HG02938 (cell line): Measurements from ENCODE around the gene FGFRL1.

Experiments
- ATAC-seq: cut with Tn5 transposase; IDR thresholded peaks from one replicate; pipeline ENCODE4 v1.9.1; 2021; ENCODE audit warnings: mild to moderate bottlenecking, moderate library complexity; ENCODE audit not compliant: unreplicated experiment

FGFRL1 gene

DNA sequence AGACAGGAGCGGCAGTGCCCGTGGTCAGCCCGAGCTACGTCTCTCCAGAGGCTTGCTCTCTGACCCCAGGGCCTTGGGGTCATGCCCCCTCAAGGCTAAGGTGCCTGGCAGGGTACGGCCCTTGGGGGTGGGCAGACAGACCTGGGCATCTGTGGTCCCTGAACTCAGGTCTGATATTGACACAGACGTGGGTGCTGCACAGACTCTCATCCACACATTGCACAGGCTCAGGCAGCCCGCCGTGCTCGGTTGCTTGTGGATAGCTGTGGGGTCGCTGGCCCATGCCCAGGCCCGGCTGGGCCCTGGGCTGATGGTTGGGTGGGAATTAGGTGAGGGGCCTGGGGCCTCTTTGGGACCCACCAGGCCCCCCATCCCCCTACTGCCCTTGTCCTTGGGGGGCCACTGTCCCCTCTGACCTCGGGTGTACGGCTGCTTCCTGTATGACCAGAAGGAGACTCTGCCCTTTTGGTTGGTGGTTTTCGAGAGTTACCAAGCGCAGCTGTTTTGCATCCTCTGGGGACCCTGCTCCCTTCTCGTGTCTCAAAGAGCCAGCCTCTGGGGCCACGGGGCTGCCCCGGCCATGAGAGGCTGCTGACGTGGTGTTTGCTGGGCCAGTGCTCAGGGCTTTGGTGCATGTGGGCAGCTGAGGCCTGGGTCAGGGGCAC lies 10.1 kb downstream of the FGFRL1 start:
- peak; percentile 88 for ATAC-seq

DNA sequence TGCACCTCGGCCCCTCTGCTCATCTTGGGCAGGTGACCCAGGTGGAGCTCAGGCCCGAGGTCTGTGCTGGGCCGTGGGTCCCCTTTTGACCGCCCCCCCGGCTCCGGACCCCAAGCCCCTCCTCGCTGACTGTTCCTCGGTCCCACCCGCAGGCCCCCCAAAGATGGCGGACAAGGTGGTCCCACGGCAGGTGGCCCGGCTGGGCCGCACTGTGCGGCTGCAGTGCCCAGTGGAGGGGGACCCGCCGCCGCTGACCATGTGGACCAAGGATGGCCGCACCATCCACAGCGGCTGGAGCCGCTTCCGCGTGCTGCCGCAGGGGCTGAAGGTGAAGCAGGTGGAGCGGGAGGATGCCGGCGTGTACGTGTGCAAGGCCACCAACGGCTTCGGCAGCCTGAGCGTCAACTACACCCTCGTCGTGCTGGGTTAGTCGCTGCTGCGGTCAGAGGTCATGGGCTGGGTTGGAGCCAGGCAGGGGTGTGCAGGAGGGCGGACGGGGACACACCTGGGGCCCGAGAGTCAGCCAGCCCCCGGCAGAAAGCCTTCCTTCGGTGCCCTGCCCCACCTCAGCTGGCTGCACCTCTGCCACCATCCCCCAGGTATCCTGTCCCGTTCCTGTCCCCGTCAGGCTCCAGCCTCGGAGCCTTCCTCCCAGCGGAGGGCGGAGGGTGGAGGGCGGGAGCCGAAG lies 10.8 kb downstream of the FGFRL1 start:
- no peak for ATAC-seq

DNA sequence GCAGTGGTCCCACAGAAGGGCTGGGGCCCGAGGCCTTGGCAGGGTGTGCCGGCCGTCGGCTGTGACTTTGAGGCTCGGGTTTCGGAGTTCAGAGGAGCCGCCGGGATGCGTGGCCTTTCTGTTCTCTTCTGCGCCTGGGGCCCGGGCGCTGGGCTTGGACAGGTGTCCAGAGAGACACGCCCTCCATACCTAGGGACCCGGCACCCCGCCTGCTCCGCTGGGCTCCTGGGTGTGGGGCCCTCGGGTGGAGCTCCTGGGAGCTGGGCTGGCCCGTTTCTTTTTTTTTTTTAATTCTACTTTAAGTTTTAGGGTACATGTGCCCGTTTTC lies 11.3 kb downstream of the FGFRL1 start:
- ATAC-seq: no peak

DNA sequence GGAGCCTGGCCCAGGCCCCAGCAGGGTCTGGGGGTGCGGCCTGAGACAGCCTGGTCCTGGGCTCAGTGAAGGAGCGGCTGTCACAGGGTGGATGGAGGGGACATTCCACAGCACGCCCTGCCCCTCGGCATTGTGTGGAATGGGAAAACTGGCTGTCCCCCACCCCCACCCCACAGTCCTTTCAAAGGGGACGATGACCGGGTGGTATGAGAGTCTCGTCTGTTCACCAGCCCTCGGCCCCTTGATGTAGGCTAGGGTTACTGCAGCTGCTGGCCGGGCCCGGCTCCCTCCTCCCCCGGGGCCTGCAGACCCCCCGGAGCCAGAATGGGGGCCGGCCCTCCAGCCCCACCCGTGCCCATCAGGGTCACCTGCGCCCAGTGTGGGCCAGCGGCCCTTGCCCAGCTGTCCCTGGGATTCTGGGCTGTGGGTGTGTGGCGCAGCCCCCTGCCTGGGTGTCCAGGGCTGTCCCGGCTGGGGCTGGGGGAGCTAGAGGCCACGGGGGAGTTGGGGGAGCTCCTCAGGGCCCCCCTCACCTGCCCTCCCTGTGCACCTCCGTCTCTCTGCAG lies 11.7 kb downstream of the FGFRL1 start:
- ATAC-seq: no peak

DNA sequence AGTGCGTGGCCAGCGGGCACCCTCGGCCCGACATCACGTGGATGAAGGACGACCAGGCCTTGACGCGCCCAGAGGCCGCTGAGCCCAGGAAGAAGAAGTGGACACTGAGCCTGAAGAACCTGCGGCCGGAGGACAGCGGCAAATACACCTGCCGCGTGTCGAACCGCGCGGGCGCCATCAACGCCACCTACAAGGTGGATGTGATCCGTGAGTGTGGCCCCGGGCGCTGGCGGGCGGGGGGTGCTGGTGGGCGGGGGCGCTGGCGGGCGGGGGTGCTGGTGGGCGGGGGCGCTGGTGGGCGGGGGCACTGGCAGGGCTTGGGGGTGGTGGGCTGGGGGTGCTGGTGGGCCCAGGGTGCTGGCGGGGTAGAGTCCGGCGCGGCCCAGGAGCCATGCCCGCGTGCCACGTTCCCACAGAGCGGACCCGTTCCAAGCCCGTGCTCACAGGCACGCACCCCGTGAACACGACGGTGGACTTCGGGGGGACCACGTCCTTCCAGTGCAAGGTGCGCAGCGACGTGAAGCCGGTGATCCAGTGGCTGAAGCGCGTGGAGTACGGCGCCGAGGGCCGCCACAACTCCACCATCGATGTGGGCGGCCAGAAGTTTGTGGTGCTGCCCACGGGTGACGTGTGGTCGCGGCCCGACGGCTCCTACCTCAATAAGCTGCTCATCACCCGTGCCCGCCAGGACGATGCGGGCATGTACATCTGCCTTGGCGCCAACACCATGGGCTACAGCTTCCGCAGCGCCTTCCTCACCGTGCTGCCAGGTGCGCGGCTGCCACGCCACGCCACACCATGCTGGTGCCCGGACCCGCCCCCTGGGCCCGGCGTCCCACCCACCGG lies 12.7 kb downstream of the FGFRL1 start:
- no peak for ATAC-seq

DNA sequence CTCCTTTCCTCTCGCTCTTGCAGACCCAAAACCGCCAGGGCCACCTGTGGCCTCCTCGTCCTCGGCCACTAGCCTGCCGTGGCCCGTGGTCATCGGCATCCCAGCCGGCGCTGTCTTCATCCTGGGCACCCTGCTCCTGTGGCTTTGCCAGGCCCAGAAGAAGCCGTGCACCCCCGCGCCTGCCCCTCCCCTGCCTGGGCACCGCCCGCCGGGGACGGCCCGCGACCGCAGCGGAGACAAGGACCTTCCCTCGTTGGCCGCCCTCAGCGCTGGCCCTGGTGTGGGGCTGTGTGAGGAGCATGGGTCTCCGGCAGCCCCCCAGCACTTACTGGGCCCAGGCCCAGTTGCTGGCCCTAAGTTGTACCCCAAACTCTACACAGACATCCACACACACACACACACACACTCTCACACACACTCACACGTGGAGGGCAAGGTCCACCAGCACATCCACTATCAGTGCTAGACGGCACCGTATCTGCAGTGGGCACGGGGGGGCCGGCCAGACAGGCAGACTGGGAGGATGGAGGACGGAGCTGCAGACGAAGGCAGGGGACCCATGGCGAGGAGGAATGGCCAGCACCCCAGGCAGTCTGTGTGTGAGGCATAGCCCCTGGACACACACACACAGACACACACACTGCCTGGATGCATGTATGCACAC lies 13.6 kb downstream of the FGFRL1 start:
- no peak for ATAC-seq

- peak; percentile 57 for ATAC-seq
Observed at GRCh38 chr4:1026115-1026514, 14.7 kb downstream of the FGFRL1 start.

DNA sequence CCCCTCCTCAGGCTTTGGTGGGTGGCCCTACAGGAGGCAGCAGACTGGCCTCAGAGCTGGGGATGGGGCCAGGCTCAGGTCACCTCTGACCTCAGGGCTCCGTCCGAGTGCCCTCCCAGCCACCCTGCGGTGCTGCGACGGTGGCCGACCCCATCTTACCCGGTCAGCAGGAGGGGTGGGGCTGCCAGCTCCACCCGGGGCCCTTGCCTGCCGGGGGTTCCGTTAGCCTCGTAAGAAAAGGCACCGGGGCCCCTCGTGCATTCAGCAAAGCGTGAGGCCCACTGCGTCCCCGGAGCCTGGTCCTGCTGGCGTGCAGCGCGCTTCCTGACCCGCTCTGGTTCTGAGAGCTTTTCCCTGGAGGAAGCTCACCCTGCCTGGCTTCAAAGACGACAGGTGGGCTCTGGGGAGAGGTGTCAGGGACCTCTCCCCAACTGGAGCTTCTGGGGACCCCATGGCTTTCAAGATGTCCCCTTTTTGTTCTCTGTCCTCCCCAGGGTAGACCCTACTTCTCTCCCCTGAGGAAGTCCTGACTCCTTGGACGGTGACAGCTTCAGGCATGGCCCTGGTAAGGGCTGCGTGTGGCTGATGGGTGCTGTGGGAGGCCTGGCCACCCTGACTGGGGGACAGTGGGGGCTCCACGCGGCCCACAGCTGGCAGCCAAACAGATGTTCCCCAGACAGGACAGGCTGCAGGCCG lies 15.9 kb downstream of the FGFRL1 start:
- ATAC-seq: no peak

DNA sequence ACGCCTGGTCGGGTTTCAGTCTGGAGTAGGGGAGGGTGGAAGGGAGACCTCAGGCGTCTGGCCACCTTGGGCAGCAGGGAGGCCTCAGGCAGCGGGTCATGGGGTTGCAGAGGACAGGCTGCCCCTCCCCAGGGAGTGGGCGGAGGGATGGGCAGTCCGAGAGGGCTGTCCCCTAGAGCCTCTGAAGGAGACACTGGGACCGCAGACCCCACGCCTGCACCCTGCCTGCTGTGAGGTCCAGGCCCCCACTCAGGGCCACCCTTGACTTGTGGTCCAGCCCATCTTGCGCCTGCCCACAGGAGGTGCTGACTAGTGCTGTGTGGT lies 16.5 kb downstream of the FGFRL1 start:
- no peak for ATAC-seq

DNA sequence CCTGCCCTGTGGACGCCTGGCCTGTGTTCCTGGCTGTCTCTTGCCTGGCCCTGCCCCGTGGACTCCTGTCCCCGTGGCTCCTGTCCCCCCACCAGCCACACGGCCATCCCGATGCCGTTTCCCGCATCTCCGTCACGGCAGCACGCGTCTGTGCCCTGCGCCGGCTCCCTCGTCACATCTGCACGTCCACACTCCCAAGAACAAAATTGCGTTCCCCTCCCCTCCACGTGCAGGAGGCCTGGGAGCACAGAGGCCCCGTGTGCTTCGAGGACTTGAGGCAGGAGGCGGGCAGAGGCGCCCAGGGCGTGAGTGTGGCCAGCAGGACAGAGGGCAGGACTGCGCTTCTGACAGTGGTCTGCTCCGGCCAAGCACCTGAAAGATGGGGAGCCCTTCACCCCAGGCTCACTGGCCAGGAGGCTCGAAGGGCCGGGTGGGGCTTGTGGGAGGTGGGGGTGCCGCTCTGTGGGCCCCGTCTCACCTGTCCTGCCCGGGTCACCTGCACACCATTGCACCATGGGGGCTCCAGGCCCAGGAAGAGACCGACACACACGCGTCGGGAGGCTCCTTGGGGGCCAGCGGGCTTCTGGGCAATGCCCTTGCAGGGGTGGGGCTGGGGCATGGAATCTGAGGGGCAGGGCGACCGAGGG lies 17.3 kb downstream of the FGFRL1 start:
- no peak for ATAC-seq

- no peak for ATAC-seq
Observed at GRCh38 chr4:1029529-1029928, 18.1 kb downstream of the FGFRL1 start.

DNA sequence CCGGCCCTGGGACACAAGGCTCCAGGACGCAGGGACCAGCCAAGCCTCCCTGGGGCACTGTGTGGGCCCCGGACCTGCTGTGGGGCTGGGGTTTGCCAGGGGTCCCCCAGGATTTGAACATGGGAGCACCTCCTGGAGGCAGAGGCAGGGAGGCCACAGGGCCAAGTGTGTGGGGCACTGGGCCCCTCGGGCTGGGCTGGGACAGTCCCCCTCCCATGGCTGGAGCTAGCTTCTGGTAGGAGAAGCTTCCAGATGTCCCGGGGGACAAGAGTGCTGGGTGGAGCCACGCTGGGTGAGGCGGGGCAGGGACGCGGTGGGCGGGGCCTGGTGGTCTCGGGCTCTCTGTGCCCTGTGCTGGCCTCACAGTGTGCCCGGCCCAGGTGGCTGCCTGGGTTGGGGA lies 18.6 kb downstream of the FGFRL1 start:
- no peak for ATAC-seq

DNA sequence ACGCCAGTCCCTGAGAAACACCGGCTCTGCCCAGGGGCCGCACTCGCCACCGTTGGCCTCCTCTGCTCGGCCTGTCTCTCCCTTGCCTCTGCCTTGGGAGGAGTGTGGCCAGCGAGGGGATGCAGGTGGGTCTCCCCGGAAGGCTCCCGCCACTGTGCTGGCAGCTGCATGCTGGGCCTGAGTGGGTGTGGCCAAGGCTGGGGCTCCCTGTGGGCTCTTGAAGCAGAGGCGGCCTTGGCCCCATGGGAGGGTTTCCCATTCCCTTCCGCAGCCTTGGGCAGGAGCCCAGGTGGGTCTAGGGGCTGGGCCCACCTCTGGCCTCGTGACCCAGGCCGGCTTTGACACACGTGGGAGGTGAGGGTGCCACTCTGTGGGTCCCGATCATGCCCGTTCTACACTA lies 19.1 kb downstream of the FGFRL1 start:
- no peak for ATAC-seq

DNA sequence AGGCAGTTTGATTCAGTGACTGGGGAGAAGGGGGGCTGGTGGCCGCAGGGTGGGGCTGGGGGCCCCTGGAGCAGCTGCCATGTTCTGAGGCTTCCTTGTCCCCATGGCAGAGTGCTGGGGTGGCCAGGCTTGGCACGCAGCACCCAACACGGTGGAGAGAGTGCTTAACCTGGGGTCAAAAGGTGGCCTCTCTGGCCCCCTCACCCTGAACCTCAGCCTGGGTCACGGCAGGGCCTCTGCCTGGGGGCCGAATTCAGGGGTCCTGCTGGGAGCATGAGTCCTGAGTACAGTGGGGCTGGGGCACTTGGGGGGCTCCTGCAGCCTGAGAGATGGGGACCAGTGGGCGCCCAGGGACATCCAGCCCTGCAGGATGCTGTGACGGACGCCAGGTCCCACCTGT lies 19.9 kb downstream of the FGFRL1 start:
- no peak for ATAC-seq

- ATAC-seq: no peak
Observed at GRCh38 chr4:1031956-1032795, 20.8 kb downstream of the FGFRL1 start.

- ATAC-seq: no peak
Observed at GRCh38 chr4:1032861-1033260, 21.4 kb downstream of the FGFRL1 start.

DNA sequence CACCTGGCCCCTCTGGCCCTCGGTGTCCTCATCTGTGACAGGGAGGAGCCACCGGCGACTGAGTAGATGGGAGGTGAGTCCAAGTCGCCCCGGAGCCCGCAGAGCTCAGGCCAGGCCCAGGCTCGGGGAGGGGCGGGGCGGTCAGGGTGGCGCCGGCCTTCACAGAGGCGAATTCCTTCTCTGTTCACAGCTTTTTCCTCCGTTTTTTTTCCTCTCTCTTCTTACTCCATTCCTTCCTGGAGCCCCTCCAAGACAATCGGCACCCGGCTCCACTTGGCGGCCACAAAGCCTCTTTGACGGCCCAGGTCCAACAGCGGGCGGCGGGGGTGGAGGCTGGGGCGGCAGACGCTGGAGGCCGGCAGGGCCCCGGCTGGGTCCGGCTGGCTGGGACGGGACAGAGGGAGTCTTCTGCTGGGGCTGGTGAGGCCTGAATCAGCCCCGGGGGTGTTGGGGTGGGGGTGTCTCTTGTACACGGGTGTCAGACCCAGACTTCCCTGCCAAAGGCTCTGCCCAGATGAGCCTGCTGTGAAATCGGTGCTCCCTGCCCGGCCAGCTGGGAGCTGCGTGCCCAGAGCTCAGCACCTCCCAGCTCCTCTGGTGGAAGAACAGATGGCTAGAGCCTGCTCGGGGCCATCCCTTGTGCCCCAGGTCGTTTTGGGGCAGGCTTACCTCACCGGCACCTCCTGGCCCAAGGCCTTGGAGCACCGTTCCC lies 22.6 kb downstream of the FGFRL1 start:
- no peak for ATAC-seq

DNA sequence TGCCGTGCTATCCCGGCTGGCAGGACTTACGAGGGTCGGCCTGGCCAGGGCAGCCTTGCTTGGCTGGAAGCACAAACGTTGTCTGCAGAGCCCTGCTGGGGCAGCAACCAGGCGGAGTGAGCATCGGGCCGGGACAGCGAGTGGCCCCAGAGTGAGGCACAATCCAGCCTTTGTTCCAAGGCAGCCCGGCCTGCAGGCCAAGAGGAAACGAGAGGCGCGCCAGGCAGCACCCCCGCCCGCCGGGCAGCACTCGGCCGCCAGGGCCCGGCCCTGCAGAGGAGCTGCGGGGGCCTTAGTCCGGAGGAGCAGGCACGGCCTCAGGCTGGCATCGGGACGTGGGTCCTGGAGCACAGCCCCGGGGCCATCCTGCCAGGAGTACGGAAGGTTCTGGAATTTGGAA lies 24.1 kb downstream of the FGFRL1 start:
- ATAC-seq: no peak

GRCh38 chr4:1036095-1036494 lies 24.7 kb downstream of the FGFRL1 start:
- ATAC-seq: no peak
